Spinal cord (tissue), 10 donors: ENCODE results near the gene AKR1C4. TPM values are rescaled to one million over a fixed set of nuclear protein-coding genes. Genes with fewer than 3 reads are reported as not detected.
"Not testable (repeated sequence)": the region's sequence is repeated elsewhere in the genome, so short reads cannot be mapped to it uniquely, and the experiment has no call there.

Source experiments
- DNase-seq, 6 donors: peaks; one replicate each; pipeline versions ENCODE4 v3.0.0 to v3.0.0-alpha.2; 2013 to 2015; ENCODE audit warnings: low spot score in 6 of 6, low read depth in 4 of 6
- H3K27ac ChIP-seq: one replicate; pipeline ENCODE4 v1.5.1; 2013; ENCODE audit warnings: low read depth, low read length, control low read depth
- H3K27me3 ChIP-seq: one replicate; pipeline ENCODE4 v1.6.1; 2013; ENCODE audit warnings: low read length; ENCODE audit not compliant: control insufficient read depth, insufficient read depth
- H3K36me3 ChIP-seq: one replicate; pipeline ENCODE4 v1.6.1; 2013; ENCODE audit warnings: low read length; ENCODE audit not compliant: control insufficient read depth, insufficient read depth
- H3K4me1 ChIP-seq: one replicate; pipeline ENCODE4 v1.6.1; 2013; ENCODE audit warnings: low read length; ENCODE audit not compliant: control insufficient read depth, insufficient read depth
- H3K4me3 ChIP-seq: one replicate; pipeline ENCODE4 v1.5.1; 2013; ENCODE audit warnings: low read depth, low read length, control low read depth
- H3K9me3 ChIP-seq: one replicate; pipeline ENCODE4 v1.6.1; 2013; ENCODE audit warnings: low read length; ENCODE audit not compliant: control insufficient read depth, insufficient read depth
- WGBS: methylation state at CpG from one replicate; pipeline ENCODE4 v1.1.5; 2013; ENCODE audit warnings: missing lambda C conversion rate; ENCODE audit not compliant: insufficient coverage; 5-methylcytosine and 5-hydroxymethylcytosine counted together
- polyA plus RNA-seq, 2 donors: library from polyadenylated mRNA; unstranded; fragments of 120-200 nt; gene quantifications; one replicate each; pipeline ENCODE4 v1.2.1, GENCODE V29; 2013; ENCODE audit not compliant: insufficient read length in 2 of 2
- total RNA-seq, 2 donors: library from RNA; depleted of rRNA in 1 of 2; stranded (reverse); fragments of 120-200 nt in 1 of 2; fragments of >200 nt in 1 of 2; gene quantifications; one replicate each; pipeline versions ENCODE4 v1.2.3 to v1.2.4, GENCODE V29; 2013 to 2014
- donor health status: healthy.

Gene AKR1C4
- total and polyA plus RNA-seq, 4 donors: not detected

DNA sequence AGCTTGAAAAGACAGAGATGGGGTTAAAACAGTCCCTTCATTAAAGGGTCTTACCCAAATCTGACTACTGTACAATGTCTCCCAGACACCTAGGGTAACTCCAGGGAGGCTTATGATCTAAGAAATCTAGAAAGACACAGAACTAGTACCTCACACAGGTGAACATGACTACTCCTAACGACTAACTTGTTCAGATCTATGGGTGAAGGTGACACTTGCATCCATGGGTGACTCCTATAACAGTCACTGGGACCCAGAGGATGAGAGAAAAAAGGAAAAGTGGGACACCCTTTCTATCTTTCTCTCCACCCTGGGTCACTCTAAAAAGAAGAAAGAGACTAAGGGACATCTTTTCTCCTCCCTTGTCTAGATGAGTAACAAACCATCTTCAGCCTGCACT lies 30.9 kb upstream of the AKR1C4 start:
- no peaks in the 10 kb centered on the region for H3K36me3 ChIP-seq
- DNase-seq: no peak
- no CpG with 5 or more reads among the region's 1 CpG for WGBS
- H3K27ac ChIP-seq: no peak overlapping the region
- H3K9me3 ChIP-seq: peaks cover 18% of the 10 kb centered on the region
- no peak overlapping the region for H3K4me3 ChIP-seq
- H3K4me1 ChIP-seq: no peaks in the 10 kb centered on the region
- H3K27me3 ChIP-seq: no peaks in the 10 kb centered on the region

DNA sequence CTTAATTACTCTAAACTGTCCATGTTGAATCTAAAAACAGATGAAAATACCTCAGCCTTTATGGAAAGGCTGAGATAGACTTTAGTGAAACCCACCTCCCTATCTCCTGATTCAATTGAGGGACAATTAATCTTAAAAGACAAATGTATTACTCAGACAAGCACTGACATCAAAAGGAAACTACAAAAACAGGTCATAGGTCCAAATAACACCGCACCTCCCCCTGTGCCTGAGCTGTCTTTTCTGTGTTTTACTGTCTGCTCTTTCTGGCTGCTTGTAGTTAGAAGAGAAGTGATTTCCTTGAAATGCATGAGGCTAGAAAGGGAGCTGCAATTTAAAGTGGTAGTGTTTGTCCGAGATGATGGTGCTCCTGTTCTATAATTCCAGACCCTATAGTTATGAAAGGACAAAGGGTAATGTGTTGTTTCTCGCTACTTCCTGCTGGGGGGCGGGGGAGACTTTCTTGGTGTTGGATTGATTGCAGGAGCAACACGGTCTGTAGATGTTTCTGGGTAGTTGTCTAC lies 27.7 kb upstream of the AKR1C4 start:
- H3K27ac ChIP-seq: no peak overlapping the region
- no peaks in the 10 kb centered on the region for H3K36me3 ChIP-seq
- no peaks in the 10 kb centered on the region for H3K4me1 ChIP-seq
- H3K4me3 ChIP-seq: no peak overlapping the region
- DNase-seq: peak in 1 of 6 donors; percentile 5
- H3K27me3 ChIP-seq: no peaks in the 10 kb centered on the region
- H3K9me3 ChIP-seq: peaks cover 13% of the 10 kb centered on the region
- WGBS: 68% methylated on average over 2 of the region's 5 CpGs

DNA sequence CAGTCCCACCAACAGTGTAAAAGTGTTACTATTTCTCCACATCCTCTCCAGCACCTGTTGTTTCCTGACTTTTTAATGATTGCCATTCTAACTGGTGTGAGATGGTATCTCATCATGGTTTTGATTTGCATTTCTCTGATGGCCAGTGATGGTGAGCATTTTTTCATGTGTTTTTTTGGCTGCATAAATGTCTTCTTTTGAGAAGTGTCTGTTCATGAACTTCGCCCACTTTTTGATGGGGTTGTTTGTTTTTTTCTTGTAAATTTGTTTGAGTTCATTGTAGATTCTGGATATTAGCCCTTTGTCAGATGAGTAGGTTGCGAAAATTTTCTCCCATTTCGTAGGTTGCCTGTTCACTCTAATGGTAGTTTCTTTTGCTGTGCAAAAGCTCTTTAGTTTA lies 21.1 kb upstream of the AKR1C4 start:
- no CpG with 5 or more reads among the region's 3 CpGs for WGBS
- not testable (repeated sequence) for DNase-seq, H3K4me3 ChIP-seq, H3K27me3 ChIP-seq, H3K4me1 ChIP-seq, H3K9me3 ChIP-seq, H3K36me3 ChIP-seq, H3K27ac ChIP-seq

DNA sequence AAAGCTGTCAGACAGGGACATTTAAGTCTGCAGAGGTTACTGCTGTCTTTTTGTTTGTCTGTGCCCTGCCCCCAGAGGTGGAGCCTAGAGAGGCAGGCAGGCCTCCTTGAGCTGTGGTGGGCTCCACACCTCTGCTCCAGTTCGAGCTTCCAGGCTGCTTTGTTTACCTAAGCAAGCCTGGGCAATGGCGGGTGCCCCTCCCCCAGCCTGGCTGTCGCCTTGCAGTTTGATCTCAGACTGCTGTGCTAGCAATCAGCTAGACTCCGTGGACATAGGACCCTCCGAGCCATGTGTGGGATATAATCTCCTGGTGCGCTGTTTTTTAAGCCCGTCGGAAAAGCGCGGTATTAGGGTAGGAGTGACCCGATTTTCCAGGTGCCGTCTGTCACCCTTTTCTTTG lies 16.1 kb upstream of the AKR1C4 start:
- not testable (repeated sequence) for DNase-seq, H3K4me1 ChIP-seq, H3K36me3 ChIP-seq, H3K4me3 ChIP-seq, H3K27me3 ChIP-seq, H3K27ac ChIP-seq, H3K9me3 ChIP-seq
- 90% methylated on average over 12 of the region's 12 CpGs for WGBS

GRCh38 chr10:5183923-5184322 lies 12.7 kb upstream of the AKR1C4 start:
- 90% methylated on average over 2 of the region's 2 CpGs for WGBS
- no peaks in the 10 kb centered on the region for H3K27me3 ChIP-seq
- H3K4me3 ChIP-seq: no peak overlapping the region
- H3K4me1 ChIP-seq: no peaks in the 10 kb centered on the region
- H3K36me3 ChIP-seq: no peaks in the 10 kb centered on the region
- H3K27ac ChIP-seq: no peak overlapping the region
- no peaks in the 10 kb centered on the region for H3K9me3 ChIP-seq
- DNase-seq: no peak

DNA sequence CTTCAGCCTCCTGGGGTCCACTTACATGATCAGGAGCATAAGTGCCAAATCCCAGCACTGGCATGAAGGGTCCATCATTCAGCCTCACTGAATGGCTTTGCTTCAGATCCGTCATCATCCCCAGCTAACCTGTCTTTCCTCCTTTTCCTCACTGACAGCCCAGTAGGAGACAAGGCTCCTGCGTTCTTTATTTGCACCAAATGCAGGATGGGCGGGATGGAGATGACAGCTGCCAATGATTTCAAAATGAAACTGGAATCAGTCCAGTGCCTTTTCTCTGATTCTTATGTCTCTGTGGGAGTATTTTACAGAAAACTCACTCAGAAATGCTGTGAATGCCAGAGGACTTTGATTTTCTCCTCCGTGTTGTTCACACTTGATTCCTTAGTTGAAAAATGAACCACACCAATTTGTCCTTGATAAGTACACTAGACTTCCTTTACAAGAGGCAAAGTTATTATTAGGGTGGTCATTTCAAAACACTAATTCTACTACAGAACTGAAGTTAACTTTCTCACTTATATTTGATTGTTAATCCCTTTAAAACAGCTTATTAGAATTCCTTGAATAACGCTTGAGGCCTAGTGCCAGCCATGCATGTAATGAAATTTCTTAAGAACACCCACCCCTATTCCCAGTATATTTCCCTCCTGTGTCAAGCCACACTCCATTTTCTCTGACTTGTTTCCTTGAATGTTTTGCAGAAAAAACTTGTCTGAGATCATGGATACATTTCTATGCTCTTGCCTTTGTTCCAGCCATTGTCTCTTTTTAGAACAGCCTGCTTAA lies 11.5 kb upstream of the AKR1C4 start, which contains the start of gene AKR1C8:
AKR1C8 (minus strand) TSS at position 164 of the 789 bp plus-strand sequence; CDS start at position 118, 46 bp downstream.
- WGBS: 100% methylated on average over 2 of the region's 5 CpGs
- no peak within 1 kb of the TSS for H3K27ac ChIP-seq
- DNase-seq: peak in 2 of 6 donors; percentile 3 to 47

GRCh38 chr10:5187867-5188266 lies 8.8 kb upstream of the AKR1C4 start:
- WGBS: no CpG with 5 or more reads among the region's 5 CpGs
- Histone ChIP-seq H3K4me1 (no peaks in the 10 kb centered on the region), H3K27me3 (no peaks in the 10 kb centered on the region), H3K9me3 (no peaks in the 10 kb centered on the region), H3K36me3 (no peaks in the 10 kb centered on the region), H3K4me3 (no peak overlapping the region), H3K27ac (no peak overlapping the region)
- no peak for DNase-seq

More for the DNA sequence above, 11.5 kb upstream of the AKR1C4 start, which contains the start of gene AKR1C8:
- Histone ChIP-seq H3K9me3 (no peaks in the 10 kb centered on the region), H3K36me3 (no peaks in the 10 kb centered on the region), H3K4me3 (no peak within 1 kb of the TSS), H3K4me1 (no peaks in the 10 kb centered on the region), H3K27me3 (no peaks in the 10 kb centered on the region)

DNA sequence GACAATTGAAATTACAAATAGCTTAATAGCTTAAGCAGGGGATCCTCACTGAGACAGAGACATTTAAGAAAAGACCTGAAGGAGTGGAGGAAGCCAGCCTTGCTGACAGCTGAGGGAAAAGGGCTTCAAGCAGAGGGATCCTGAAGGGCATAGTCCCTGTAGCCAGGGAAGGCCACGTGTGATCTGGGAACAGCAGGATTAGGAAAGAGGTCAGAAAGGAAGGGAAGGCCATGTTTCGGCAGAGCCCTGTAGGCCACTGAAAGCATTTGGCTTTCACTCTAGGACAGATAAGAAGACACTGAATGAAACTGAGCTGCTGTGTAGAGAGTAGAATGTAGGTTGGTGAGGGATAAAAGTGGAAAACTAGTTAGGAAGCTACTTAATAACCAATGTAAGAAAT lies 8.3 kb upstream of the AKR1C4 start:
- Histone ChIP-seq H3K27me3 (no peaks in the 10 kb centered on the region), H3K4me1 (no peaks in the 10 kb centered on the region), H3K9me3 (no peaks in the 10 kb centered on the region), H3K27ac (no peak overlapping the region), H3K36me3 (no peaks in the 10 kb centered on the region), H3K4me3 (no peak overlapping the region)
- DNase-seq: no peak
- WGBS: 60% methylated on average over 2 of the region's 2 CpGs

DNA sequence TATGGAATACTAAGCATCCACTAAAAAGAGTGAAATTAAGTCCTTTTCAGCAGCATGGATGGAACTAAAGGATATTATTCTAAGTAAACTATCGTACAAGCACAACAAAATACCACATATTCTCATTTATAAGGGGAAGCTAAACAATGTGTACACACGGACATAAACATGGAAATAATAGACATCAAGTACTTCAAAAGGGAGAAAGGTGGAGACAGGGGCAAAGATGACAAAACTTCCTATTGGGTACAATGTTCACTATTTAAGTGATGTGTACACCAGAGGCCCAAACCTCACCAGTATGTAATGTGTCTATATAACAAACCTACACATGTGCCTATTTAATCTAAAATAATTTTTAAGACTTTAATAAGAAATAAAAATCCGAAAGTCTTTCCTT lies 2.2 kb upstream of the AKR1C4 start:
- Histone ChIP-seq H3K4me3 (no peak overlapping the region), H3K27me3 (no peaks in the 10 kb centered on the region), H3K27ac (no peak overlapping the region), H3K9me3 (no peaks in the 10 kb centered on the region), H3K36me3 (no peaks in the 10 kb centered on the region), H3K4me1 (no peaks in the 10 kb centered on the region)
- WGBS: no CpG with 5 or more reads among the region's 3 CpGs
- no peak for DNase-seq
